ENCODE data around the gene UHMK1.

The UHMK1 gene

GRCh38 chr1:162470216-162470615 is 27.4 kb upstream of the UHMK1 start:
- Histone ChIP-seq H3K9ac (ENCODE audit: insufficient read length, low read depth) (no peak overlapping the region), H3K27me3 (ENCODE audit: insufficient read depth, insufficient read length) (no peaks in the 10 kb centered on the region), H3K4me3 (ENCODE audit: insufficient read length, low read depth) (no peak overlapping the region), H3K4me1 (ENCODE audit: insufficient read depth, insufficient read length) (no peaks in the 10 kb centered on the region), H3K9me3 (ENCODE audit: insufficient read depth, low read length) (no peaks in the 10 kb centered on the region), H3K36me3 (ENCODE audit: insufficient read depth, insufficient read length, low read length) (no peaks in the 10 kb centered on the region)
- TF ChIP-seq YY1 (IDR thresholded peaks at IDR 0.05; ENCODE audit: insufficient read depth, insufficient read length), result no peak
- TF ChIP-seq ZNF274 (IDR thresholded peaks at IDR 0.05; ENCODE audit: low read depth, low read length), result no peak
- no peak for TF ChIP-seq SUZ12 (IDR thresholded peaks at IDR 0.05; ENCODE audit: extremely low read depth, insufficient read depth, insufficient read length)
- DNase-seq (ENCODE audit: low read depth, low spot score), result no peak

GRCh38 chr1:162471290-162471853 is 26.2 kb upstream of the UHMK1 start:
- TF ChIP-seq SUZ12 (IDR thresholded peaks at IDR 0.05; ENCODE audit: extremely low read depth, insufficient read depth, insufficient read length) (no peak), ZNF274 (IDR thresholded peaks at IDR 0.05; ENCODE audit: low read depth, low read length) (no peak), YY1 (IDR thresholded peaks at IDR 0.05; ENCODE audit: insufficient read depth, insufficient read length) (no peak)
- Histone ChIP-seq H3K36me3 (ENCODE audit: insufficient read depth, insufficient read length, low read length) (no peaks in the 10 kb centered on the region), H3K9me3 (ENCODE audit: insufficient read depth, low read length) (no peaks in the 10 kb centered on the region), H3K4me1 (ENCODE audit: insufficient read depth, insufficient read length) (no peaks in the 10 kb centered on the region), H3K4me3 (ENCODE audit: insufficient read length, low read depth) (no peak overlapping the region), H3K27me3 (ENCODE audit: insufficient read depth, insufficient read length) (no peaks in the 10 kb centered on the region), H3K9ac (ENCODE audit: insufficient read length, low read depth) (no peak overlapping the region)
- DNase-seq (ENCODE audit: low read depth, low spot score), result peak; percentile 85

GRCh38 chr1:162475089-162475488 is 22.5 kb upstream of the UHMK1 start:
- H3K4me3 ChIP-seq (ENCODE audit: insufficient read length, low read depth), result no peak overlapping the region
- H3K36me3 ChIP-seq (ENCODE audit: insufficient read depth, insufficient read length, low read length), result no peaks in the 10 kb centered on the region
- H3K27me3 ChIP-seq (ENCODE audit: insufficient read depth, insufficient read length), result no peaks in the 10 kb centered on the region
- H3K9ac ChIP-seq (ENCODE audit: insufficient read length, low read depth), result no peak overlapping the region
- no peaks in the 10 kb centered on the region for H3K4me1 ChIP-seq (ENCODE audit: insufficient read depth, insufficient read length)
- H3K9me3 ChIP-seq (ENCODE audit: insufficient read depth, low read length), result no peaks in the 10 kb centered on the region
- no peak for DNase-seq (ENCODE audit: low read depth, low spot score)
- TF ChIP-seq ZNF274 (IDR thresholded peaks at IDR 0.05; ENCODE audit: low read depth, low read length) (no peak), SUZ12 (IDR thresholded peaks at IDR 0.05; ENCODE audit: extremely low read depth, insufficient read depth, insufficient read length) (no peak), YY1 (IDR thresholded peaks at IDR 0.05; ENCODE audit: insufficient read depth, insufficient read length) (no peak)

GRCh38 chr1:162475539-162476185 is 22.0 kb upstream of the UHMK1 start:
- no peak for TF ChIP-seq YY1 (IDR thresholded peaks at IDR 0.05; ENCODE audit: insufficient read depth, insufficient read length)
- H3K4me1 ChIP-seq (ENCODE audit: insufficient read depth, insufficient read length), result no peaks in the 10 kb centered on the region
- H3K4me3 ChIP-seq (ENCODE audit: insufficient read length, low read depth), result no peak overlapping the region
- no peak overlapping the region for H3K9ac ChIP-seq (ENCODE audit: insufficient read length, low read depth)
- H3K9me3 ChIP-seq (ENCODE audit: insufficient read depth, low read length), result no peaks in the 10 kb centered on the region
- DNase-seq (ENCODE audit: low read depth, low spot score), result no peak
- no peaks in the 10 kb centered on the region for H3K36me3 ChIP-seq (ENCODE audit: insufficient read depth, insufficient read length, low read length)
- H3K27me3 ChIP-seq (ENCODE audit: insufficient read depth, insufficient read length), result no peaks in the 10 kb centered on the region

GRCh38 chr1:162476620-162477019 is 21.0 kb upstream of the UHMK1 start:
- no peak for TF ChIP-seq ZNF274 (IDR thresholded peaks at IDR 0.05; ENCODE audit: low read depth, low read length)
- TF ChIP-seq YY1 (IDR thresholded peaks at IDR 0.05; ENCODE audit: insufficient read depth, insufficient read length), result no peak
- TF ChIP-seq SUZ12 (IDR thresholded peaks at IDR 0.05; ENCODE audit: extremely low read depth, insufficient read depth, insufficient read length), result no peak
- no peaks in the 10 kb centered on the region for H3K27me3 ChIP-seq (ENCODE audit: insufficient read depth, insufficient read length)
- H3K9me3 ChIP-seq (ENCODE audit: insufficient read depth, low read length), result no peaks in the 10 kb centered on the region
- H3K4me3 ChIP-seq (ENCODE audit: insufficient read length, low read depth), result no peak overlapping the region
- H3K4me1 ChIP-seq (ENCODE audit: insufficient read depth, insufficient read length), result no peaks in the 10 kb centered on the region
- no peaks in the 10 kb centered on the region for H3K36me3 ChIP-seq (ENCODE audit: insufficient read depth, insufficient read length, low read length)
- no peak overlapping the region for H3K9ac ChIP-seq (ENCODE audit: insufficient read length, low read depth)
- no peak for DNase-seq (ENCODE audit: low read depth, low spot score)

- TF ChIP-seq SUZ12 (IDR thresholded peaks at IDR 0.05; ENCODE audit: extremely low read depth, insufficient read depth, insufficient read length), result no peak
- no peak for TF ChIP-seq ZNF274 (IDR thresholded peaks at IDR 0.05; ENCODE audit: low read depth, low read length)
- TF ChIP-seq YY1 (IDR thresholded peaks at IDR 0.05; ENCODE audit: insufficient read depth, insufficient read length), result no peak
- H3K4me3 ChIP-seq (ENCODE audit: insufficient read length, low read depth), result no peak overlapping the region
- H3K36me3 ChIP-seq (ENCODE audit: insufficient read depth, insufficient read length, low read length), result no peaks in the 10 kb centered on the region
- H3K9ac ChIP-seq (ENCODE audit: insufficient read length, low read depth), result no peak overlapping the region
- H3K27me3 ChIP-seq (ENCODE audit: insufficient read depth, insufficient read length), result no peaks in the 10 kb centered on the region
- DNase-seq (ENCODE audit: low read depth, low spot score), result no peak
- no peaks in the 10 kb centered on the region for H3K4me1 ChIP-seq (ENCODE audit: insufficient read depth, insufficient read length)
- no peaks in the 10 kb centered on the region for H3K9me3 ChIP-seq (ENCODE audit: insufficient read depth, low read length)
Measured at GRCh38 chr1:162485236-162485635, 12.4 kb upstream of the UHMK1 start.

GRCh38 chr1:162487241-162487640 is 10.4 kb upstream of the UHMK1 start:
- Histone ChIP-seq H3K27me3 (ENCODE audit: insufficient read depth, insufficient read length) (no peaks in the 10 kb centered on the region), H3K36me3 (ENCODE audit: insufficient read depth, insufficient read length, low read length) (no peaks in the 10 kb centered on the region), H3K4me3 (ENCODE audit: insufficient read length, low read depth) (no peak overlapping the region), H3K9me3 (ENCODE audit: insufficient read depth, low read length) (no peaks in the 10 kb centered on the region), H3K9ac (ENCODE audit: insufficient read length, low read depth) (no peak overlapping the region), H3K4me1 (ENCODE audit: insufficient read depth, insufficient read length) (no peaks in the 10 kb centered on the region)
- DNase-seq (ENCODE audit: low read depth, low spot score), result no peak
- TF ChIP-seq ZNF274 (IDR thresholded peaks at IDR 0.05; ENCODE audit: low read depth, low read length) (no peak), SUZ12 (IDR thresholded peaks at IDR 0.05; ENCODE audit: extremely low read depth, insufficient read depth, insufficient read length) (no peak), YY1 (IDR thresholded peaks at IDR 0.05; ENCODE audit: insufficient read depth, insufficient read length) (no peak)
